ENCODE results near the gene PICK1.

The PICK1 gene

DNA sequence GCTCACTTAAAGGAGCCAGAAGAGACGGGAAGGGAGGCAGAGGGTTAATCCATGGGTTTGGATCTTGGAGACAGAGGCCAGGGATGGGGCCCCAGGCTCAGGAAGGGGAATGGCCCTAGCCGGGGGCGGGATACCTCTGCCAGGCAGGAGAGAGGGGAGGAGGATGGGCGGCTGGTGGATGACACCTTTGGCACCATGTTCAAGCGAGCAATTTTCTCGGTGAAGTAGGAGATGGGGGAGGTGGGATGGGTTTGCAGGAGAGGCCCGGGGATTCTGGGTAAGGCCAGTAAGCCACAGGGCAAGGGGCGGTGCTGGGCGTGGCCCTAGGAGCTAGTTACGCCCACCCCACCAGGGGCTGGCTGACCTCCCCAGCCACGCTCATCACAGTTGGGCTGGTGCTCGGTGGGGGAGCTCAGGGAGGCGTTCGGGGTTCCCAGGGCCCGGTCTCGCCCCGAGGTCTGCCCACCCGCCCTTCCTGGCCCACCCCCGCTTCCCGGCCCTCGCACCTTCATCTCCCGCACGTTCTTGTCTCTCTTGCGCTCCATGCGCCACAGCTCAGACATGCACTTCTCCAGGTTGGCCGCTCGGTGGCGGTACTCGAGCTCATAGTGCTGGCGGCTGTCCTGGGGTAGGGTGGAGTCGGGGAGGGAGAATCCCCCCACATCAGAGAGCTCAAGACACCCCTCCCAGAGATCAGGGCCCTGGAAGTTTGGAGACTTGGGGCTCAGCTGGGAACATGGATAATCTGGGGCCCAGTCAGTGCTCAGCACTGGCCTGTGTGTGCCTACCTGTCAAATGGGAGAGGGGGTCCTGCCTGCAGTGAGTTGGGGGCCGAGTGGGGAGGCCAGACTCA is 40.6 kb downstream of the PICK1 start:
- H3K4me3 ChIP-seq (ENCODE audit: low read length), result no peak overlapping the region

DNA sequence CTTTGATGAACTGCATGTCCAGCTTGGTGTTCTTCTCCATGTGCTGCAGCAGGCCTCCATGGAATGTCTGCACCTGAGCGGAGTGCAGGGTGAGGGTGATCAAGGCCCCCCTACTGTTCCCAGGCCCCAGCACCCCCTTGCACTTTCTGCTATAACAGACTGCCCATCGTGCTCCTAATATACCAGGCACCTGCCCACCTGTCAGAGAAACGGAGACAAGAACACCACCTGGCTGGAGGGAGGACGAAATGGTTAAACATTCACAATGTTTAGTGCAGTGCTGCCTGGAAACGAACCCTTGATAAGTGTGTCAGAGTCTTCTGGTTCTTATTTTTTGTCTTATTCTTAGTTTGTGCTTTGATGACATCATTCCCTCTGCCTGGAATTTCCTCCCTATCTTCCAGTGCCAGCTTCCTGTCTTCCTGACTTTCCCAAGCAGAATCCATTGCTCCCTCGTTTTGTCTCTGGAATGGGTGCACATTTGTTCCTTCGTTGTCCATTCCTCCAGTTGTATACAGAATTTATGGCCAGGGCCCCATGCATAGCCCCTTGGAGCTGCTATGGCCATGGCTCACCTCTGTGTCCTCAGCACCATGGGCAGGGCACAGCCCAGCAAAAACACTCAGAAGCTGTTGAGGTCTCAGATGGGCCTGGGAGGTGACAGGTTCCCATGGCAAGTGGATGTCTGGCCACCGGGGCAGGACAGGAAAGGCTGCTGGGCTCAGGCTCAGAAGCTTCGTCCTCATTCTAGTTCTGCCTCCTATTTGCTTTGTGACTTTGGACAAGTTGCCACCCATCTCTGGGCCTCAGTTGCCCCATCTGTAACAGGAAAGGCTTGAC is 41.4 kb downstream of the PICK1 start:
- TF ChIP-seq ZNF274 (IDR thresholded peaks at IDR 0.05; ENCODE audit: low read depth, low read length), result no peak
- no peak overlapping the region for H3K4me3 ChIP-seq (ENCODE audit: low read length)

More for the DNA sequence above, 40.6 kb downstream of the PICK1 start:
- TF ChIP-seq ZNF274 (IDR thresholded peaks at IDR 0.05; ENCODE audit: low read depth, low read length), result no peak

DNA sequence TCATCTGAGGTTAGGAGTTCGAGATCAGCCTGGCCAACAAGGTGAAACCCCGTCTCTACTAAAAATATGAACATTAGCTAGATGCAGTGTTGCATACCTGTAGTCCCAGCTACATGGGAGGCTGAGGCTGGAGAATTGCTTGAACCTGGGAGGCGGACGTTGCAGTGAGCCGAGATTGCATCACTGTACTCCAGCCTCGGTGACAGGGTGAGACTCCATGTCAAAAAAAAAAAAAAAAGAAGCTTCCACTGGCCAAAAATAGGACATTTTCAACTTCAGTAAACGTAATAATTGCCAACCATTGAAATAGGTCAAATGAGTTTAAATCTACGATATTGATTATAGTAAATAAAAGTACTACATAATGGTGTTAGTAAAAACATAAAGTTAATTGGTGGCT is 46.4 kb downstream of the PICK1 start:
- no peak overlapping the region for H3K4me3 ChIP-seq (ENCODE audit: low read length)
- no peak for TF ChIP-seq ZNF274 (IDR thresholded peaks at IDR 0.05; ENCODE audit: low read depth, low read length)

DNA sequence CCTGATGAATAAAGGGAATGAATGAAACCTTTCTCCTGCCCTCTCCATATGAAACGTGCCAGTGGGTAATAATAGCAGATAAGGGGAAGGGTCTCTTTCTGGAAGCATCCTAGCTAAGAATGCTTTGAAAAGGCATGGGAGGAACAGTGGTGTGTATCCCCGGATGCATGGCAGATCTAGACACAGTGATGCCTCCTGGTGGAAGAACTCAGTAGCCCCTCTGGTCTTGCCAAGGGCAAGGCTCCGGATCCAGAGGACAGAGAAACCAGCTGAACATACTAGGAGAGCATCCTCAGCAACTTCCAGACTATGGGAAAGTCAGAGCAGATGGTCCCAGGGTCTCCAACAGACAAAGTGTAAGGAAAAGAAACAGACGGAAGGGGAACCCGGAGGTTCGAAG is 46.9 kb downstream of the PICK1 start:
- no peak overlapping the region for H3K4me3 ChIP-seq (ENCODE audit: low read length)
- TF ChIP-seq ZNF274 (IDR thresholded peaks at IDR 0.05; ENCODE audit: low read depth, low read length), result no peak

DNA sequence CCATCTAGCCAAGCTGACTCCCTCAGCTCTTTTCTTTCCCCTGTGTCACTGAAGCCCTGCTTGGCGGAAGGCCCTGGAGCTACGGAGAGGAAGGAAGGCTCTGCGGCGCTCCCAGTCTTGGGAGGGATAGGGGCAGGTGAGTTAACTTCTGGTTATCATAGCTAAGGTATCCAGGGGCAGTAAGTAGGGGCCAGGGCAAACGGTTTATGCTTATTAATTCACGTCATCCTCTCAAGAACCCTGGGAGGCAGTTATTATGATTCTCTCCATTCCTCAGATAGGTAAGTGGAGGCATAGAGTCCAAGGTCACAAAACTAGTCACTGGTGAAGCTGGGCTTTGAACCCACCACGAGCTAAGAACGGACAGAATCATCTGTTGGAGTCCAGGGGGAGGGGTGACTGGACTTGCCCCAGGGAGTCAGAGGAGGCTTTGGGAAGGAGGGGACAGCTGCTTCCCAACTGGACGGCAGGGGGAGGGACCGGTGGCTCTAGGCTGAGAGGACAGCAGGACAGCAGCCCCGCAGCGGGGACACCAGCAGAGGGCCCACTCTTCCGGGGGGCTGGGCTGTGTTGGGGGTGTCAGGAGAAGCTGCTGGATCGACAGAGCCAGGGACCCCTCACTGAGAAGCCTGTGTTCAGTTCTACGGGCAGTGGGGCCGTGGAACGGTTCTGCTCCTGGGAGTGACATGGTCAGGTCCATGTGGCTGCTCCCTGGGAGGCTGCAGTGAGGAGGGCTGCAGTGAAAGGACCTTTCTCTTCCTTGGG is 49.8 kb downstream of the PICK1 start:
- H3K4me3 ChIP-seq (ENCODE audit: low read length), result no peak overlapping the region
- TF ChIP-seq ZNF274 (IDR thresholded peaks at IDR 0.05; ENCODE audit: low read depth, low read length), result no peak

DNA sequence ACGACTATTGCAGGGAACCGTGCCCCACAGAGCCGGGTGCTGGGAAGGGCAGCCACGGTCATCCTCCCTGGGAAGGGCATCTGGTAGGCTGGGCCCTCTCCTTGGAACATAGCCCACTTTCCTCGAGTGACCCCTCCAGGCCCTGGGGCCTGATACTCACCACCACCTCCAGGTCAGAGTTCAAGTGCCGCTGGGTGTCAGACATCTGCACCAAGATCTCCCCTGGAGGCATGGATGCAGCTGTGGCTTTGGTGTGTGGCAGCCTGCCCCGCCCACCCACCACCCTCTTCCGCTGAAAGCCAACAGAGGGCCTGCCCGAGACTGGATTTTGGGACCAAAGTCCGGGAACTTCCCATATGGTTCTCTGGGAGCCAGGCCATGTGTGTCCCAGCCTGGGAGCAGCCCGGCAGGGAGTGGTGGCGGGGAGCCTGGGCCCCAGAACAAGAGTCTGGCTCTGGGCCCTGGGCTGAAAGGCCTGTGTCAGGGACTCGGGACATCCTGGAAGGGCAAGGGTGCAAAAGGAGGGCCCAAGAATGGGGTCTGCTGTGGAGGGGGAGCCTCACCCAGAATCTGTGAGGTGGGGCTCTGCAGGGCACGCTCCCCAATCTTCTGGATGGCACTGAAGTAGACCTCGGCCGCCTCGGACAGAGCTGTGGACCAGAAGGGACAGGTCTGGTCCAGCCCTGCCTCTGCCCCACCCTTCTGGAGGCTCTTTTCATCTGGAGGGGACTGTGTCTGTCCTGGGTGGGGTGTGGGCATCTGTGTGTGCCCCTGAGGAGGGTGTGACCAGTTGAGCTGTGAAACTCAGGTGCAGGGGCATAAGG is 50.7 kb downstream of the PICK1 start:
- H3K4me3 ChIP-seq (ENCODE audit: low read length), result no peak overlapping the region
- TF ChIP-seq ZNF274 (IDR thresholded peaks at IDR 0.05; ENCODE audit: low read depth, low read length), result no peak

DNA sequence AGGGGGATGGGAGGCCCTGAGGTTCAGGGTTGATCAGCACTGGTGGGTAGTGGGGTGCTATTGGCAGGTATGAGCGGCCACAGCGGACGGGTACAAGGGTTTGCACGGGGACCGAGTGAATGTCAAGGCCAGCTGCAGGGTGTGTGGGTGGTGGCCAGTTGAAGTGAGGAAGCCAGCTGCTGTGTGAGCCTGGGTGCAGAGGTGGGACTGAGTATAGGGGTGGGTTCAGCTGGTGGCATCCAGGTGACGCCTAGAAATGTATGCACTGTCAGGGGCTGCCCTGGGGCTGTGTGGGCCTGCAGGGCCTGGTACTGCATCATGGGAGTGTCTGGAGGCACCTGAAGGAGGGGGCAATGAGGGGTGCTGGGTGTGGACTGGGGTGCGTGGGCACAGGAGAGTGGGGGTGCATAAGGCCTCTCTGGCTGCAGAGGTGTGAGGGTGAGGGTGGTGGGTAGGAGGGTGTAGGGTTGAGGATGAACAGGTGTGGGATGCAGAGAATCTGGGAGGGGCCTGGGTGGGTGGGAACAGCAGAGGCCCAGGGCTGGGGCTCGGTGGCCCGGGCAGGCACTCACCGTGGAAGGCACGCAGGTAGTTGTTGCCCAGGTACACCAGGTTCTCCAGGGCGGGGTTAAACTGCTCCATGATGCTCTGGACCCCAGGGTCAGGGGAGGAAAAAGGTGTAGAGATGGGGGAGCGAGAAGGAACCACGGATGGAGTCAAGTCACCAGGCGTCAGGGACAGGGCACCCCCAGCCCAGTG is 51.5 kb downstream of the PICK1 start:
- no peak for TF ChIP-seq ZNF274 (IDR thresholded peaks at IDR 0.05; ENCODE audit: low read depth, low read length)
- no peak overlapping the region for H3K4me3 ChIP-seq (ENCODE audit: low read length)

DNA sequence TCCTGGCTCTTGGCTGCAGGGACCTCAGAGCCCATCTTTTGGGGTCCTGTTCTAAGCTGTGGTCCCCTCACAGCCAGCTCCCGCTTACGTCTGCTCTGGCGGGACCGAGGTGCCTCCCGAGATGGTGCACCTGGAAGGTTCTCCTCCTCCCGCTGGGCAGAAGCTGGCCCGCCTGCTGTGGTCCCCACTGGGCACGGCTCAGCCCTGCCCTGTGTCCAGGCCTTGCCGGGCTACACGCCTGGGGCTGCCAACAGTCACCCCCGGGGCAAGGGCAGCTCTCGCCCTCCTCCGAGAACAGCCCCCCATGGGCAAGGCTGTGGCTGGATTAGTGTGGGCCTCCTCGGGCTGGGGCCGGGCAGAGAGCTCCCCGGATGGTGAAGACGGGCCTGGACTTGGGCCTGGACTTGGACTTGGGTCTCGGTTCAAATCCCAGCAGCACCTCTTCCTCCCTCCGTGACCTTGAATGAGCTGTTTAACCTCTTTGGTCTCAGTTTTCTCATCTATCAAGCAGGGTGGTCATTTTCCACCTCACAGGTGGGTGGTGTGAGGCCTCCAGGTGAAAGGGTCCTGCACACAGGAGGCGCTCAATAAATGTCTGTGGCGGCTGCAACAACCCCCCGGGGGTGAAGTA is 52.3 kb downstream of the PICK1 start:
- no peak for TF ChIP-seq ZNF274 (IDR thresholded peaks at IDR 0.05; ENCODE audit: low read depth, low read length)
- H3K4me3 ChIP-seq (ENCODE audit: low read length), result no peak overlapping the region

DNA sequence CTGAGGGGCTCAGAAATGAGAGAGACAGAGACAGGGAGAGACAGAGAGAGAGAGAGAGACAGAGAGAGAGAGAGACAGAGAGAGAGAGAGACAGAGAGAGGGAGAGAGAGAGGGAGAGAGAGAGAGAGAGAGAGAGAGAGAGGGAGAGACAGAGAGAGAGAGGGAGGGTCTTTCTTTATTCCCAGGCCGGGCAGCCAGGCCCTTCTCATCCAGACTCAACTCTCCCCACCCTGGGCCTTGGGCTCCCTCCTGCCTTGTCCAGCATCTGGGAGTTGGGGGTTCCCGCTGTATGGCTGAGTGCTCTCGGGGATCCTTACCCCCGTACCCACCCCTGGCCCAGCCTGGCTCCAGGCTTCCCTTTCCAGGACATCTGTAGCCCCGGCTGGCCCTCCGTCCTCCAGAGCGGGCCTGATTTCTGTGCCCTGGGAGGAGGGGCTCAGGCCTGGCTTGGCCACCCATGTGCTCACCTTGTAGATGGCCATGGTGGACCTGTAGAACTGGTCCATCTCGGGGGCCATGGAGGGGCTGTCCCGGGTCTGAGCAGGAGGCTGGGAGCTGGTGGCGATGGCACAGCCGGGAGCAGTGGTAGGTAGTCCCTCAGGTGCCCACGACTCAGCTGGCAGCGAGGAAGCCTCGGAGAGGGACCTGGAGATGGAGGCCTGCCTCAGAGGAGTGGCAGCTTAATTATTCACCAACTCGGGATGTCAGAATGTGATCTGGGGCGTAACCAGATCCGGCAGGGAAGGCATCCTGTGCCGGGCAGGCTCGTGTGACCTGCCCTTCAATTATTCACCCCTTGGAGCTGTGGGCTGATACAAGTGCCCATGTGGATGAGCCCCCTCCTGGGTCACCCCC is 53.0 kb downstream of the PICK1 start, which contains the start of gene BAIAP2L2:
TSS of gene BAIAP2L2 (minus strand) at position 677 of the 855 bp plus-strand sequence. CDS start at position 518, 159 bp downstream.
- H3K4me3 ChIP-seq (ENCODE audit: low read length), result no peak within 1 kb of the TSS
- TF ChIP-seq ZNF274 (IDR thresholded peaks at IDR 0.05; ENCODE audit: low read depth, low read length), result no peak

DNA sequence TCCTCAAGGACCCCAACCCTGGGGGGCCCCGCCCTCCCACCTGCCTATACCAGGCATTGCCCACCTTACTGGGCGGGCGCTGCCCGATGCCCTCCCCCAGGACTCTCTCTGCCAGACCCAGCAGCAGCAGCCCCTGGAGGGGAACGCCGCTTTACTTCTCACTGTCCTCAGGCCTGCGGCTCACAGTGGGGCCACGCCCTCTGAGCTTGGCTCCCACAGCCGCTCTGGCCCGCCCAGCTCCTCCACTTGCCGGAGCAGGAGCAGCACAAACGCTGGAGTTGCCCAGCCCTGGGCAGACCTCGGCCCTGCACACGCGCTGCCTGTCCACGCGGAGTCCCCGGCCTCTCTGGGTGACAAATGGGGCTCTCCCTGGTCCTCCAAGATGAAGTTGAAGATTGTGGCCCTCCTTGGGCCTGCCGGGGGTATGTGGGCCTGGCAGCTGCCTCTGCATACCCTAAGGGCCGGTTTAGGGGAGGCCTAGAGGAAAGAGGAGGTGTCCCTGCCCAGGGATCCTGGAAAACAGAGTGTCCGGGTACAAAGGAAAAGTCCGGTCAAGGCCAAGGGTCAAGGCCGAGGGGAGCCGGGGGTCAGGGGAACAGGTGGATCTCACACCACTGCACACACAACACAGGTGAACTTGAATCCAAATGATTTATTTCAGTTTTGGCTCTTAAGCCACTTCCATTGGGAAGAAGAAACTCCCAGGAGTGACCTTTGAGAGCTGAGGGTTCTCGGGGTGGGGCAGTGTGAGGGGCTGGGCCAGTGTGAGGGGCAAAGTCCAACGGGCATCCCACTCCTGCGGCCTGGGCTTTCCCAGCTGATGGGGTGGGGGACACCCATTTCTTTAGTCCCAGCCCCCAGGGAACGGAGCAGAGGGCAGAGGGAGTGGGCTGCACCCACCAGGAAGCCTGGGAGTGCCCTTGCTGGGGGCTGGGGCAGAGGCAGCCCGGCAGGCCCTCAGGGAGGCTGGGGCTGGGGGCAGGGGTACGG is 54.0 kb downstream of the PICK1 start:
- no peak overlapping the region for H3K4me3 ChIP-seq (ENCODE audit: low read length)
- no peak for TF ChIP-seq ZNF274 (IDR thresholded peaks at IDR 0.05; ENCODE audit: low read depth, low read length)

Measured in GM08714 (cell line).